Measurements from ENCODE around the gene MBOAT2.
"Not testable (repeated sequence)": the region's sequence is repeated elsewhere in the genome, so short reads cannot be mapped to it uniquely, and the experiment has no call there.

The MBOAT2 gene

GRCh38 chr2:8923183-8923582 is 80.3 kb downstream of the MBOAT2 start:
- no peak for DNase-seq (ENCODE audit: low read depth)
- TF ChIP-seq, protein P1, sequence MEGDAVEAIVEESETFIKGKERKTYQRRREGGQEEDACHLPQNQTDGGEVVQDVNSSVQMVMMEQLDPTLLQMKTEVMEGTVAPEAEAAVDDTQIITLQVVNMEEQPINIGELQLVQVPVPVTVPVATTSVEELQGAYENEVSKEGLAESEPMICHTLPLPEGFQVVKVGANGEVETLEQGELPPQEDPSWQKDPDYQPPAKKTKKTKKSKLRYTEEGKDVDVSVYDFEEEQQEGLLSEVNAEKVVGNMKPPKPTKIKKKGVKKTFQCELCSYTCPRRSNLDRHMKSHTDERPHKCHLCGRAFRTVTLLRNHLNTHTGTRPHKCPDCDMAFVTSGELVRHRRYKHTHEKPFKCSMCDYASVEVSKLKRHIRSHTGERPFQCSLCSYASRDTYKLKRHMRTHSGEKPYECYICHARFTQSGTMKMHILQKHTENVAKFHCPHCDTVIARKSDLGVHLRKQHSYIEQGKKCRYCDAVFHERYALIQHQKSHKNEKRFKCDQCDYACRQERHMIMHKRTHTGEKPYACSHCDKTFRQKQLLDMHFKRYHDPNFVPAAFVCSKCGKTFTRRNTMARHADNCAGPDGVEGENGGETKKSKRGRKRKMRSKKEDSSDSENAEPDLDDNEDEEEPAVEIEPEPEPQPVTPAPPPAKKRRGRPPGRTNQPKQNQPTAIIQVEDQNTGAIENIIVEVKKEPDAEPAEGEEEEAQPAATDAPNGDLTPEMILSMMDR (conservative IDR thresholded peaks at IDR 0.05; ENCODE audit: low read length), result no peak
- no peak overlapping the region for H3K4me3 ChIP-seq (ENCODE audit: low read length)

DNA sequence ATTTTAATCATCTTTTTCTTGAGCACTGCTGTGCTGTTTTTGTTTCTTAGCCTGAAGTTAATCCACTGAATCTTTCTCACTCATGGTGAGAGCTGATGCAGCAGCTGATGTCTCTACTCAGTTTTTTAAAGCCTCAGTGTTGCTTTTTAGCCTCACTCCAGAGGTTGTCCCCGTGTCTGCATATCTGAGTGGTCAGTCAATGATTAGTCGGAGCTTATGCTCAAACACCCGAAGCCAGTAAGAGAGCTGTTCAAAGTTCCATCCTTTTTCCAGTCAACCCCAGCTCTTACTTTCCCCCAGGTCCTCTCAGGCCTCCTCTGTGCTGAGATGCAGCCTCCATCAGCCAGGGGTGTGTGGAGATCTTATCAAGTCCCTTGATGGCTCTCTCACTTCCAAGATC is 81.1 kb downstream of the MBOAT2 start:
- TF ChIP-seq, protein P1 (conservative IDR thresholded peaks at IDR 0.05; ENCODE audit: low read length), result no peak
- no peak for DNase-seq (ENCODE audit: low read depth)
- no peak overlapping the region for H3K4me3 ChIP-seq (ENCODE audit: low read length)

DNA sequence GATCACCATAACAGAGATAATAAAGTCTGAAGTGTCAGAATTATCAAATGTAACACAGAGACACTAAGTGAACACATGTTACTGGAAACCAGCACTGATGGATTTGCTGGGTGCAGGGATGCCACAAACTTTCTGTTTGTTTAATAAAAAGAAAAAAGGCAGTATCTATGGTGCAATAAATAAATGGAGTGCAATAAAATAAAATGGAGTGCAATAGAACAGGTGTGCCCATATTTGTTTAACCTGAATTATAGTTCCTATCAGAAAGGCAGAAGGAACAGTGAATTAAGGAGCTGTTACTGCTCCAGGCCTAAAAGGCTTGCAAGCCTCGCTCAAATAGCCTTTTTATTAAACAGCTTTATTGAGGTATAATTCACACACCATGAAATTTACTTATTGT is 85.1 kb downstream of the MBOAT2 start:
- TF ChIP-seq, protein P1 (conservative IDR thresholded peaks at IDR 0.05; ENCODE audit: low read length), result no peak
- DNase-seq (ENCODE audit: low read depth), result no peak
- H3K4me3 ChIP-seq (ENCODE audit: low read length), result no peak overlapping the region

- DNase-seq (ENCODE audit: low read depth), result no peak
- TF ChIP-seq, protein P1 (conservative IDR thresholded peaks at IDR 0.05; ENCODE audit: low read length), result no peak
- no peak overlapping the region for H3K4me3 ChIP-seq (ENCODE audit: low read length)
Measured at GRCh38 chr2:8915941-8916340, 87.5 kb downstream of the MBOAT2 start.

DNA sequence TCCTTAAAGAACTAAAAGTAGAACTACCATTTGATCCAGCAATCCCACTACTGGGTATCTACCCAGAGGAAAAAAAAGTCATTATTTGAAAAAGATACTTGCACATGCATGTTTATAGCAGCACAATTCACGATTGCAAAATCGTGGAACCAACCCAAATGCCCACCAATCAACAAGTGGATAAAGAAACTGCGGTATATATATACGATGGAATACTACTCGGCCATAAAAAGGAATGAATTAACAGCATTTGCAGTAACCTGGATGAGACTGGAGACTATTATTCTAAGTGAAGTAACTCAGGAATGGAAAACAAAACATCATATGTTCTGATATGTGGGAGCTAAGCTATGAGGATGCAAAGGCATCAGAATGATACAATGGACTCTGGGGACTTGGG is 89.7 kb downstream of the MBOAT2 start:
- not testable (repeated sequence) for DNase-seq (ENCODE audit: low read depth); H3K4me3 ChIP-seq (ENCODE audit: low read length)

GRCh38 chr2:8907764-8908288 is 95.7 kb downstream of the MBOAT2 start:
- H3K4me3 ChIP-seq (ENCODE audit: low read length), result no peak overlapping the region
- no peak for DNase-seq (ENCODE audit: low read depth)
- TF ChIP-seq, protein P1 (conservative IDR thresholded peaks at IDR 0.05; ENCODE audit: low read length), result no peak

DNA sequence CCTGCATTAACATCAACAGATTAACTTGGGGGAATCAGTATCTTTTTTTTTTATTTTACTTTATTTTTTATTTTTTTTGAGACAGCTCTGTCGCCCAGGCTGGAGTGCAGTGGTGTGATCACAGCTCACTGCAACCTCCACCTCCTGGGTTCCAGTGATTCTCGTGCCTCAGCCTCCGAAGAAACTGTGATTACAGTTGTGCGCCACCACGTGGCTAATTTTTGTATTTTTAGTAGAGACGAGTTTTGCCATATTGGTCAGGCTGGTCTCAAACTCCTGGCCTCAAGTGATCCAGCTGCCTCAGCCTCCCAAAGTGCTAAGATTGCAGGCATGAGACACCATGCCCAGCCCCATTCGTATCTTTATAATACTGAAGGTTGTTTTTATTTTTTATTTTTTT is 99.6 kb downstream of the MBOAT2 start:
- DNase-seq (ENCODE audit: low read depth); H3K4me3 ChIP-seq (ENCODE audit: low read length): not testable (repeated sequence)

GRCh38 chr2:8902757-8903156 is 100.7 kb downstream of the MBOAT2 start:
- DNase-seq (ENCODE audit: low read depth), result not testable (repeated sequence)

GRCh38 chr2:8897206-8897605 is 106.3 kb downstream of the MBOAT2 start:
- not testable (repeated sequence) for H3K4me3 ChIP-seq (ENCODE audit: low read length); DNase-seq (ENCODE audit: low read depth)

More at GRCh38 chr2:8902757-8903156, 100.7 kb downstream of the MBOAT2 start:
- not testable (repeated sequence) for H3K4me3 ChIP-seq (ENCODE audit: low read length)

- H3K4me3 ChIP-seq (ENCODE audit: low read length); DNase-seq (ENCODE audit: low read depth): not testable (repeated sequence)
Measured at GRCh38 chr2:8896671-8897070, 106.8 kb downstream of the MBOAT2 start.

GRCh38 chr2:8895087-8895912 is 108.2 kb downstream of the MBOAT2 start:
- H3K4me3 ChIP-seq (ENCODE audit: low read length); DNase-seq (ENCODE audit: low read depth): not testable (repeated sequence)
